HFF-Myc (cell line): ENCODE measurements around the gene DPEP3.

Experiments
- DNase-seq: peaks from one replicate; pipeline ENCODE4 v3.0.0-alpha.2; 2011; ENCODE audit warnings: low read depth; ENCODE audit errors: extremely low read depth
- H3K4me3 ChIP-seq: replicated peaks from 2 replicates; pipeline ENCODE4 v1.5.1; 2011; ENCODE audit warnings: low read depth, mild to moderate bottlenecking, control low read depth, low read length
- TF ChIP-seq, protein P1 (sequence below): IDR thresholded peaks from 2 replicates; pipeline ENCODE4 v1.5.1; 2012; ENCODE audit warnings: mild to moderate bottlenecking, low read depth, low read length, control low read depth; ENCODE audit errors: missing control alignments

DPEP3 gene

DNA sequence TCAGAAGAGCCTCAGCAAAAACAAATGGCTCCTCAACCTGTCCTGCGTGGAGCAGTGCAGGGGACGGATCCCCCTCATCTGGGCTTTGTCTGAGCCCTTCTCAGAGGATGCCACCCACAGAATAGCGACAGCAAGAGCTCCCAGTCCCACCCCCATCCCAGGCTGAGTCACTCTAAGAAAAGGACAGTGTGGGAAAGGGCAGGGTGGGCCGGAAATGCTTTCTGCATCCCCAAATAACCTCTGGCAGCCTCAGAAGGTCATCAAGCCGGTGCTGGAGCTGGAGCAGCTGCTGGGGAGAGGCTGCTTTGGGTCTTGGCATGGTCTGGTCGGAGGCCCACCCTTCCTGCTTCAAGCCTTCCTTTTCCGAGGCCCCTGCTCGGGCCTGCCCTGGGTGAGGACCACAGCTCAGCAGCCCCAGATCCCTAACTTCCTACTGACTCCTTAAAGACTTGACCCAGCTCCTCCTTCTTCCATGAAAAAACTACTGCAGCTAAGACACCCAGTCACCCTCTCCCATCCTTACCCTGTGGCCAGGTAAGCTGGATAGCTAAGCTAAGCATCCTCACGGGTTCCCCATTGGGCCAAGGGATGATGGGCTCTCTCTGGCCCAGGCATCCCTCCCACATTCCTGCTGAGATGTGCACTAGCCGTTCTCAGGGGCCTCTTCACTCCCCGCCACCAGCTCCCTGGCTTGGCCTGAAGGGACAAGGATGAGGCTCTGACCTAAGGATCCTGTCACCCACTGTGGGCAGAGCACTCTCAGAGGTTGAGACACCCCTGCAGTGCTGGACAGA lies 20.6 kb downstream of the DPEP3 start:
- DNase-seq: no peak
- TF ChIP-seq, protein P1, sequence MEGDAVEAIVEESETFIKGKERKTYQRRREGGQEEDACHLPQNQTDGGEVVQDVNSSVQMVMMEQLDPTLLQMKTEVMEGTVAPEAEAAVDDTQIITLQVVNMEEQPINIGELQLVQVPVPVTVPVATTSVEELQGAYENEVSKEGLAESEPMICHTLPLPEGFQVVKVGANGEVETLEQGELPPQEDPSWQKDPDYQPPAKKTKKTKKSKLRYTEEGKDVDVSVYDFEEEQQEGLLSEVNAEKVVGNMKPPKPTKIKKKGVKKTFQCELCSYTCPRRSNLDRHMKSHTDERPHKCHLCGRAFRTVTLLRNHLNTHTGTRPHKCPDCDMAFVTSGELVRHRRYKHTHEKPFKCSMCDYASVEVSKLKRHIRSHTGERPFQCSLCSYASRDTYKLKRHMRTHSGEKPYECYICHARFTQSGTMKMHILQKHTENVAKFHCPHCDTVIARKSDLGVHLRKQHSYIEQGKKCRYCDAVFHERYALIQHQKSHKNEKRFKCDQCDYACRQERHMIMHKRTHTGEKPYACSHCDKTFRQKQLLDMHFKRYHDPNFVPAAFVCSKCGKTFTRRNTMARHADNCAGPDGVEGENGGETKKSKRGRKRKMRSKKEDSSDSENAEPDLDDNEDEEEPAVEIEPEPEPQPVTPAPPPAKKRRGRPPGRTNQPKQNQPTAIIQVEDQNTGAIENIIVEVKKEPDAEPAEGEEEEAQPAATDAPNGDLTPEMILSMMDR: no peak
- H3K4me3 ChIP-seq: no peak overlapping the region

DNA sequence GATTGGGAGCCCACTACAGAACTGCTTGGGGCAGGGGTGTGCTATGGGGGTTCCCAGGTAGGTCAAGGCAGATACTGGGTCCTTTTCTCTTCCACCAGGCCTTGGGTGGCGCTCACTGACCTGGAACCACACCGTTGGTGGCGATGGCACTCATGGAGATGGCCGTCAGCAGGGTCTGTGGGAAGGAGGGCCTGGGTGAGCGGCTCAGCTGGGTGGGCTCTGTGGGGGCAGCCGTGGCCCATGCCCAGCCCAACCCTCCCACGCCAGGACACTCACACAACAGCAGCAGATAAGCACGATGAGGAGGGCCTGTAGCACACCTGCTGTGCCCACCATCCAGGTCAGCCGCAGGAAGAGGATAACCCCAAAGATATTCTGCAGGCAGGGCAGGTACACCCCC lies 22.7 kb downstream of the DPEP3 start:
- DNase-seq: no peak
- no peak overlapping the region for H3K4me3 ChIP-seq
- TF ChIP-seq, protein P1: no peak

- TF ChIP-seq, protein P1: no peak
- H3K4me3 ChIP-seq: no peak overlapping the region
Observed at GRCh38 chr16:67954421-67955196, 25.7 kb downstream of the DPEP3 start.

GRCh38 chr16:67953641-67954375 lies 26.5 kb downstream of the DPEP3 start:
- TF ChIP-seq, protein P1: no peak
- H3K4me3 ChIP-seq: no peak overlapping the region
- no peak for DNase-seq

More at GRCh38 chr16:67954421-67955196, 25.7 kb downstream of the DPEP3 start:
- no peak for DNase-seq

DNA sequence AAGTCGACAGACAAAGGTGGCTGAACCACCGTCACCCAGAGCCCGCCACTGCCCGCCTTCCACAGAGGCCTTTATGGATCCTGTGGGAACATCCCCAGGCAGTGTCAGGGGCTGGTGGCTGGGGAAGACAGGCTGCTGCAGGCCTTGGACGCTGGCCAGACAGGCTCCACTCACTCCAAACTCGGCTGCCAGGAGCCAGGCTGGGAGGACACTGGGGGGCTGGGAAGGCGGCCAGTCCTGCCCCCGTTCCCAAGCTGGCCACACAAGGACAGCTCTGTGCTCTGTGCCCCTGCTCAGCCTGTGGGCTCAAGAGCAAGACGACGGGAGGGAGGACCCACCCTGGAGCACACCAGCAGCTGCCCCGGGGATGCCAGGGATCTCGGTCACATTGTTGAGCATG lies 28.8 kb downstream of the DPEP3 start:
- no peak overlapping the region for H3K4me3 ChIP-seq
- no peak for DNase-seq
- TF ChIP-seq, protein P1: no peak

DNA sequence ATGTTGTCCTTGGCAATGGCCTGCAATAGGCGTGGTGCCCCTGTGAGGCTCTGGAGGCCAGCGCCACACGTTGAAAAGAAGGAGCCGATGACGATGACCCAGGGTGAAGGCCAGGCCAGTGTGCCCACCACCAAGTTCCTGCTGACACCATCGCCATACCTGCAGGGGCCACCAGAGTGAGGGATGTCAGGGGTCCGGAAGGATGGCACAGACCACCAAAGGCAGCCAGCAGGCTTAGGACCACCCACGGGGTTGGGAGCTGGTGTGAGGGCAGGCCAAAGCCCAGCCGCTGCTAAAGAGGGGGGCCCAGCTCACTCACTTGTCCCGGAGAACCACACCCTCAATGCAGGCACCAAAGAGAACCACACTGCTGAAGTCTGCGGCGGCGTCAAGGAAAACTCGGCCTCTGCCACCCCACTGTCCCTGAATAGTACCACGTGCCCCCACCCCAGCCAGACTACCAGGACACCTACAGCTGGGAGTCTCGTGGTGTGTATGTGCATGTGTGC lies 29.9 kb downstream of the DPEP3 start:
- TF ChIP-seq, protein P1: no peak
- H3K4me3 ChIP-seq: no peak overlapping the region
- DNase-seq: no peak
